Neural progenitor cell (in vitro differentiated cells): Measurements from ENCODE around the gene DCC.

Experiments
- EZH2 ChIP-seq: fragments of 200-600 bp; sonication (generic); IDR thresholded peaks from 2 replicates; pipeline ENCODE4 v1.6.1; 2017; ENCODE audit warnings: antibody characterized with exemption, mild to moderate bottlenecking, moderate library complexity
- EZH2phosphoT487 ChIP-seq: fragments of 200-600 bp; sonication (generic); IDR thresholded peaks from 2 replicates; pipeline ENCODE4 v1.6.1; 2017; ENCODE audit warnings: antibody characterized with exemption
- TF ChIP-seq, protein P1 (sequence below): fragments of 200-600 bp; sonication (generic); IDR thresholded peaks from 2 replicates; pipeline ENCODE4 v1.5.1; 2017; ENCODE audit warnings: antibody characterized with exemption, mild to moderate bottlenecking

DNA sequence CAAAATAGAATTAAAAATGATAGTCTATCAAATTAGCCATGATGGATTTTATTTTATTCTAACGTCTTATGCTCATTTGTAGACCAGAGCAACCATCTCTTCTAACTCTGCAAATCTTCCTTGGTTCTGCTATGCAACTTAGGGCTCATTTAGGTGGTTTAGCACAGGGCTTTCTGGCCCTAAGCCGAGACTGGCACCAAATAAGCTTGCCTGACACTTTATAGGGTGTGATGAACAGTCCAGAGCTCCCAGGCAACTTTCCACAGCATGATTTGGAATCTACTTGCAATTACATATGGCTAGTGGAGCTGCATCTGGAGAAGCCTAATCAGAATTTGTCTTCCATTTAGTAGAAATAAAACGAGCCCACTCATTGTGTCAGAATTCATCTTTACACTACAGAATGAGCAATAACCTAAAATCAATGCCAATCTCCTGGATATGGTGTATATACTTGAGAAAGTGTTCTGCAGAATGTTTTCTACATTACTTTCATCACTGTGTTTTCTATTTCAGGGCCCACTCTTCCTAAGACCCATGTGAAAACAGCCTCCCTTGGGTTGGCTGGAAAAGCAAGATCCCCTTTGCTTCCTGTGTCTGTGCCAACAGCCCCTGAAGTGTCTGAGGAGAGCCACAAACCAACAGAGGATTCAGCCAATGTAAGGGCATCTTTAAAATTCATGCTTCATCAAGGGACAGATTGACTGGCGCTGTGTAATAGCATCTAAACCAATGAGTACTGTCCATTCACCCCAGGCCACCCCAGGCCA, 1186.3 kb downstream of the DCC start:
- TF ChIP-seq, protein P1, sequence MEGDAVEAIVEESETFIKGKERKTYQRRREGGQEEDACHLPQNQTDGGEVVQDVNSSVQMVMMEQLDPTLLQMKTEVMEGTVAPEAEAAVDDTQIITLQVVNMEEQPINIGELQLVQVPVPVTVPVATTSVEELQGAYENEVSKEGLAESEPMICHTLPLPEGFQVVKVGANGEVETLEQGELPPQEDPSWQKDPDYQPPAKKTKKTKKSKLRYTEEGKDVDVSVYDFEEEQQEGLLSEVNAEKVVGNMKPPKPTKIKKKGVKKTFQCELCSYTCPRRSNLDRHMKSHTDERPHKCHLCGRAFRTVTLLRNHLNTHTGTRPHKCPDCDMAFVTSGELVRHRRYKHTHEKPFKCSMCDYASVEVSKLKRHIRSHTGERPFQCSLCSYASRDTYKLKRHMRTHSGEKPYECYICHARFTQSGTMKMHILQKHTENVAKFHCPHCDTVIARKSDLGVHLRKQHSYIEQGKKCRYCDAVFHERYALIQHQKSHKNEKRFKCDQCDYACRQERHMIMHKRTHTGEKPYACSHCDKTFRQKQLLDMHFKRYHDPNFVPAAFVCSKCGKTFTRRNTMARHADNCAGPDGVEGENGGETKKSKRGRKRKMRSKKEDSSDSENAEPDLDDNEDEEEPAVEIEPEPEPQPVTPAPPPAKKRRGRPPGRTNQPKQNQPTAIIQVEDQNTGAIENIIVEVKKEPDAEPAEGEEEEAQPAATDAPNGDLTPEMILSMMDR, result no peak
- TF ChIP-seq EZH2, result no peak
- TF ChIP-seq EZH2phosphoT487, result no peak
